Ovary (tissue), 3 donors: ENCODE measurements around the gene TAF8.

ENCODE experiments used
- CTCF ChIP-seq, 3 donors: fragments of 450-650 bp in 2 of 3; fragments of 200-600 bp in 1 of 3; IDR thresholded peaks; one replicate each; pipeline versions ENCODE4 v1.5.1 to v1.8.0; 2016 to 2022; ENCODE audit warnings: antibody characterized with exemption in 3 of 3, mild to moderate bottlenecking in 1 of 3
- POLR2A ChIP-seq: fragments of 450-650 bp; IDR thresholded peaks from one replicate; pipeline ENCODE4 v1.6.1; 2017; ENCODE audit warnings: antibody characterized with exemption, mild to moderate bottlenecking, moderate library complexity
- donor health status: DM: no; HTN: no; CAD: no.

- TF ChIP-seq CTCF (IDR thresholded peaks at IDR 0.05): no peak
- TF ChIP-seq POLR2A: no peak
Measured at GRCh38 chr6:42049948-42050296, 402 bp upstream of the TAF8 start.
